ENCODE measurements around the gene FCRL4. TPM values are rescaled to one million over a fixed set of nuclear protein-coding genes. Genes with fewer than 3 reads are reported as not detected.
A peak's percentile ranks its signal among the peaks of the same experiment; 100 is the strongest.

FCRL4 gene
- total RNA-seq, 3 donors from 2014 or later (not counting 1 experiment from before 2014, with no cell fraction given): not detected

DNA sequence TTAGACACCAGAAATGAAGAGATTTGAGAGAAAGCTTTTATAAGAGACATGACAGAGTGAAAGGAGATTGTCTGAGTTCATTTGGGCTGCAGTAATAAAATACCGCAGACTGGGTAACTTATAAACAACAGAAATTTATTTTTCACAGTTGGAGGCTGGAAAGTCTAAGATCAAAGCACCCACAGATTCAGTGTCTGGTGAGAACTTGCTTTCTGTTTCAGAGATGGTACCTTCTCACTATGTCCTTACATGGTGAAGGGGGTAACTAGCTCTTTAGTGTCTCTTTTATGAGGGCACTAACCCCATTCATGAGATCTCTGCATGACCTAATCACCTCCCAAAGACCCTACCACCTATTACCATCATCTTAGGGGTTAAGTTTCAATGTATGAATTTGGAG is 30.9 kb upstream of the FCRL4 start:
- no peak overlapping the region for H3K4me3 Mint-ChIP-seq

GRCh38 chr1:157626099-157626498 is 28.2 kb upstream of the FCRL4 start:
- H3K27ac Mint-ChIP-seq: no peak overlapping the region
- intact Hi-C loops (cut with micrococcal nuclease): no loop called here
- H3K4me3 Mint-ChIP-seq: no peak overlapping the region
- no peaks in the 10 kb centered on the region for H3K36me3 Mint-ChIP-seq
- TF ChIP-seq, protein P1, sequence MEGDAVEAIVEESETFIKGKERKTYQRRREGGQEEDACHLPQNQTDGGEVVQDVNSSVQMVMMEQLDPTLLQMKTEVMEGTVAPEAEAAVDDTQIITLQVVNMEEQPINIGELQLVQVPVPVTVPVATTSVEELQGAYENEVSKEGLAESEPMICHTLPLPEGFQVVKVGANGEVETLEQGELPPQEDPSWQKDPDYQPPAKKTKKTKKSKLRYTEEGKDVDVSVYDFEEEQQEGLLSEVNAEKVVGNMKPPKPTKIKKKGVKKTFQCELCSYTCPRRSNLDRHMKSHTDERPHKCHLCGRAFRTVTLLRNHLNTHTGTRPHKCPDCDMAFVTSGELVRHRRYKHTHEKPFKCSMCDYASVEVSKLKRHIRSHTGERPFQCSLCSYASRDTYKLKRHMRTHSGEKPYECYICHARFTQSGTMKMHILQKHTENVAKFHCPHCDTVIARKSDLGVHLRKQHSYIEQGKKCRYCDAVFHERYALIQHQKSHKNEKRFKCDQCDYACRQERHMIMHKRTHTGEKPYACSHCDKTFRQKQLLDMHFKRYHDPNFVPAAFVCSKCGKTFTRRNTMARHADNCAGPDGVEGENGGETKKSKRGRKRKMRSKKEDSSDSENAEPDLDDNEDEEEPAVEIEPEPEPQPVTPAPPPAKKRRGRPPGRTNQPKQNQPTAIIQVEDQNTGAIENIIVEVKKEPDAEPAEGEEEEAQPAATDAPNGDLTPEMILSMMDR (IDR thresholded peaks at IDR 0.05): peak; percentile 28
- no peaks in the 10 kb centered on the region for H3K36me3 ChIP-seq (ENCODE audit: control insufficient read depth, insufficient read depth, low read length)
- no peak overlapping the region for H3K4me3 ChIP-seq (ENCODE audit: low read length)
- peaks cover 27 to 30% of the 10 kb centered on the region in 2 donors for H3K27me3 Mint-ChIP-seq (ENCODE audit: low read depth in 2 of 2)
- peak in 2 of 3 donors; percentile 50 to 52 for ATAC-seq
- H3K9me3 Mint-ChIP-seq: no peaks in the 10 kb centered on the region
- peak in 1 of 2 donors; percentile 43 for DNase-seq
- H3K4me1 ChIP-seq (ENCODE audit: control insufficient read depth, insufficient read depth, low read length): no peaks in the 10 kb centered on the region
- no peaks in the 10 kb centered on the region for H3K27me3 ChIP-seq (ENCODE audit: control insufficient read depth, insufficient read depth, low read length)
- peaks cover 18 to 22% of the 10 kb centered on the region in 2 donors for H3K4me1 Mint-ChIP-seq
- no peak overlapping the region for H3K27ac ChIP-seq (ENCODE audit: low read length)
- 67% methylated on average over 2 of the region's 2 CpGs for WGBS (ENCODE audit: insufficient coverage)
- H3K9me3 ChIP-seq (ENCODE audit: control insufficient read depth, insufficient read depth, low read length): no peaks in the 10 kb centered on the region

More for the DNA sequence above, 30.9 kb upstream of the FCRL4 start:
- Mint-ChIP-seq H3K4me1 (peaks cover 18 to 22% of the 10 kb centered on the region in 2 donors), H3K27ac (no peak overlapping the region), H3K36me3 (peaks cover 11% of the 10 kb centered on the region), H3K27me3 (ENCODE audit: low read depth in 2 of 2) (peaks cover 24 to 36% of the 10 kb centered on the region in 2 donors), H3K9me3 (no peaks in the 10 kb centered on the region)
- no peak overlapping the region for H3K4me3 ChIP-seq (ENCODE audit: low read length)
- peak; percentile 76 to 87 (median 78) for ATAC-seq
- H3K27me3 ChIP-seq (ENCODE audit: control insufficient read depth, insufficient read depth, low read length): peaks cover 2% of the 10 kb centered on the region
- no peaks in the 10 kb centered on the region for H3K9me3 ChIP-seq (ENCODE audit: control insufficient read depth, insufficient read depth, low read length)
- intact Hi-C loops (cut with micrococcal nuclease): no loop called here
- TF ChIP-seq, protein P1 (IDR thresholded peaks at IDR 0.05): no peak
- no peaks in the 10 kb centered on the region for H3K4me1 ChIP-seq (ENCODE audit: control insufficient read depth, insufficient read depth, low read length)
- H3K27ac ChIP-seq (ENCODE audit: low read length): no peak overlapping the region
- DNase-seq: peak in 1 of 2 donors; percentile 46
- H3K36me3 ChIP-seq (ENCODE audit: control insufficient read depth, insufficient read depth, low read length): no peaks in the 10 kb centered on the region
- WGBS (ENCODE audit: insufficient coverage): 40% methylated on average over 1 of the region's 1 CpG

DNA sequence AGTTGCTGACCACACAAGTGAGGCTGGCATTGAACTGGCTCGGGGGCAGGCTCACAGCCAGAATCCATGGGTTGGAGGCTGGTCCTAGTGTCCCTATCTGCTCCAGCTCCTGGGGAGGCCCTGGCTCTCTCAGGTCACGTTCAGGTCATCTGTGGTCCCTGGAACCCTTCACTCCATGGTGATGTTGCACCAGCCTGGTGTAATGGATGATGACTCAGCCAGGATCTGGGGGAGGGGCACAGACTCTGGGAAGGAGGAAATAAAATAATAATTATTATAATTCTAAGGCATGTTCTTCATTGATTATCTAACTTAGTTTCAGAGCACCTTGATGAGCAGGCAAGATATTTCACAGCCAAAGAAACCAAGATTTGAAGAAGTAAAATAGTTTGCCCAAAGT is 26.6 kb upstream of the FCRL4 start:
- TF ChIP-seq, protein P1 (IDR thresholded peaks at IDR 0.05): no peak
- Histone ChIP-seq H3K36me3 (ENCODE audit: control insufficient read depth, insufficient read depth, low read length) (no peaks in the 10 kb centered on the region), H3K27ac (ENCODE audit: low read length) (no peak overlapping the region), H3K27me3 (ENCODE audit: control insufficient read depth, insufficient read depth, low read length) (no peaks in the 10 kb centered on the region), H3K9me3 (ENCODE audit: control insufficient read depth, insufficient read depth, low read length) (no peaks in the 10 kb centered on the region), H3K4me3 (ENCODE audit: low read length) (no peak overlapping the region), H3K4me1 (ENCODE audit: control insufficient read depth, insufficient read depth, low read length) (no peaks in the 10 kb centered on the region)
- 91% methylated on average over 2 of the region's 2 CpGs for WGBS (ENCODE audit: insufficient coverage)
- Mint-ChIP-seq H3K36me3 (no peaks in the 10 kb centered on the region), H3K9me3 (no peaks in the 10 kb centered on the region), H3K27ac (no peak overlapping the region), H3K27me3 (ENCODE audit: low read depth in 2 of 2) (peaks cover 18 to 27% of the 10 kb centered on the region in 2 donors), H3K4me3 (no peak overlapping the region), H3K4me1 (peaks cover 12 to 18% of the 10 kb centered on the region in 2 donors)
- intact Hi-C loops (cut with micrococcal nuclease): no loop called here
- no peak for DNase-seq
- ATAC-seq: no peak

DNA sequence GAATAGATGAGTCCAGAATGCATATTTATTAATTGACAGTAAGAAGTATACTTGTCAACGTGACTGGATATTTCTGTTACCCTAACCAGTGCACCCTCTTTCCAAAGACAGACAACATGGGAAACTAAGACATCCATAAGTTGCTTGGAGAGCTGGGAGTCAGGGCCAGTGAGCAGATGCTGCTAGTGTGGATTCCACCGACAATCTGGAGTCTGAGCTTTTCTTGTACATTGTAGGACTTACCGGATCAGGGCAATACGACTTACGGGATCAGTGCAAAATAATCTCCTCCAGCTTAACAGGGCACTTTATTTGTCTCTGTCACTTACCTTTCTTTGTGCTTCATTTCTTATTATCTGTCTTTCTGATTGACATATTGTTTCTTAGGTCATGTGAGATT is 24.6 kb upstream of the FCRL4 start:
- WGBS (ENCODE audit: insufficient coverage): 96% methylated on average over 5 of the region's 5 CpGs

More for the DNA sequence above, 24.6 kb upstream of the FCRL4 start:
- Mint-ChIP-seq H3K27me3 (ENCODE audit: low read depth in 2 of 2) (peaks cover 17 to 30% of the 10 kb centered on the region in 2 donors), H3K27ac (no peak overlapping the region), H3K36me3 (no peaks in the 10 kb centered on the region), H3K4me3 (no peak overlapping the region), H3K9me3 (no peaks in the 10 kb centered on the region), H3K4me1 (peaks cover 6 to 12% of the 10 kb centered on the region in 2 donors)
- Histone ChIP-seq H3K9me3 (ENCODE audit: control insufficient read depth, insufficient read depth, low read length) (no peaks in the 10 kb centered on the region), H3K4me3 (ENCODE audit: low read length) (no peak overlapping the region), H3K27ac (ENCODE audit: low read length) (no peak overlapping the region), H3K27me3 (ENCODE audit: control insufficient read depth, insufficient read depth, low read length) (no peaks in the 10 kb centered on the region), H3K36me3 (ENCODE audit: control insufficient read depth, insufficient read depth, low read length) (no peaks in the 10 kb centered on the region), H3K4me1 (ENCODE audit: control insufficient read depth, insufficient read depth, low read length) (no peaks in the 10 kb centered on the region)
- TF ChIP-seq, protein P1 (IDR thresholded peaks at IDR 0.05): no peak
- ATAC-seq (no peak), DNase-seq (no peak)
- intact Hi-C loops (cut with micrococcal nuclease): no loop called here
